IPS-18c (cell line): ENCODE data around the gene TMEM174.
A peak's percentile ranks its signal among the peaks of the same experiment; 100 is the strongest.
"Not testable (repeated sequence)": the region's sequence is repeated elsewhere in the genome, so short reads cannot be mapped to it uniquely, and the experiment has no call there.

Experiments used
- H3K4me3 ChIP-seq: 2 replicates; pipeline ENCODE4 v1.7.0; 2013; ENCODE audit warnings: low read depth, mild to moderate bottlenecking, low read length, moderate library complexity; ENCODE audit not compliant: insufficient read depth
- H3K9me3 ChIP-seq: one replicate; pipeline ENCODE4 v1.6.1; 2013; ENCODE audit warnings: mild to moderate bottlenecking, low read length, moderate library complexity; ENCODE audit not compliant: control insufficient read depth, insufficient read depth

The TMEM174 gene

GRCh38 chr5:73207239-73207638 lies 34.2 kb downstream of the TMEM174 start:
- H3K4me3 ChIP-seq: not testable (repeated sequence)

GRCh38 chr5:73209075-73209474 lies 36.1 kb downstream of the TMEM174 start:
- not testable (repeated sequence) for H3K4me3 ChIP-seq

More at GRCh38 chr5:73207239-73207638, 34.2 kb downstream of the TMEM174 start:
- H3K9me3 ChIP-seq: not testable (repeated sequence)

GRCh38 chr5:73212693-73213092 lies 39.7 kb downstream of the TMEM174 start:
- H3K9me3 ChIP-seq, H3K4me3 ChIP-seq: not testable (repeated sequence)

More at GRCh38 chr5:73209075-73209474, 36.1 kb downstream of the TMEM174 start:
- H3K9me3 ChIP-seq: not testable (repeated sequence)

GRCh38 chr5:73213566-73213998 lies 40.6 kb downstream of the TMEM174 start:
- Histone ChIP-seq H3K9me3 (no peaks in the 10 kb centered on the region), H3K4me3 (no peak overlapping the region)

GRCh38 chr5:73214306-73214705 lies 41.3 kb downstream of the TMEM174 start:
- H3K9me3 ChIP-seq: no peaks in the 10 kb centered on the region
- H3K4me3 ChIP-seq: no peak overlapping the region

GRCh38 chr5:73214996-73215395 lies 42.0 kb downstream of the TMEM174 start:
- no peaks in the 10 kb centered on the region for H3K9me3 ChIP-seq
- H3K4me3 ChIP-seq: no peak overlapping the region

- Histone ChIP-seq H3K4me3 (peak overlapping the region; percentile 55), H3K9me3 (no peaks in the 10 kb centered on the region)
Observed at GRCh38 chr5:73215531-73215890, 42.5 kb downstream of the TMEM174 start.

- Histone ChIP-seq H3K9me3 (no peaks in the 10 kb centered on the region), H3K4me3 (peak overlapping the region; percentile 55)
Observed at GRCh38 chr5:73215891-73216610, 43.1 kb downstream of the TMEM174 start.

- no peak overlapping the region for H3K4me3 ChIP-seq
- H3K9me3 ChIP-seq: no peaks in the 10 kb centered on the region
Observed at GRCh38 chr5:73218552-73219171, 45.7 kb downstream of the TMEM174 start.

GRCh38 chr5:73219336-73219735 lies 46.3 kb downstream of the TMEM174 start:
- H3K4me3 ChIP-seq, H3K9me3 ChIP-seq: not testable (repeated sequence)

GRCh38 chr5:73221161-73221560 lies 48.2 kb downstream of the TMEM174 start:
- Histone ChIP-seq H3K9me3 (no peaks in the 10 kb centered on the region), H3K4me3 (no peak overlapping the region)

- Histone ChIP-seq H3K9me3 (no peaks in the 10 kb centered on the region), H3K4me3 (no peak overlapping the region)
Observed at GRCh38 chr5:73221726-73222125, 48.7 kb downstream of the TMEM174 start.

GRCh38 chr5:73222173-73222572 lies 49.2 kb downstream of the TMEM174 start:
- no peak overlapping the region for H3K4me3 ChIP-seq
- H3K9me3 ChIP-seq: no peaks in the 10 kb centered on the region
